ENCODE measurements around the gene DAP. TPM values are rescaled to one million over a fixed set of nuclear protein-coding genes. Genes with fewer than 3 reads are reported as not detected.

DAP gene
- total RNA-seq, 1 donor from 2014 or later: 22.9 TPM

DNA sequence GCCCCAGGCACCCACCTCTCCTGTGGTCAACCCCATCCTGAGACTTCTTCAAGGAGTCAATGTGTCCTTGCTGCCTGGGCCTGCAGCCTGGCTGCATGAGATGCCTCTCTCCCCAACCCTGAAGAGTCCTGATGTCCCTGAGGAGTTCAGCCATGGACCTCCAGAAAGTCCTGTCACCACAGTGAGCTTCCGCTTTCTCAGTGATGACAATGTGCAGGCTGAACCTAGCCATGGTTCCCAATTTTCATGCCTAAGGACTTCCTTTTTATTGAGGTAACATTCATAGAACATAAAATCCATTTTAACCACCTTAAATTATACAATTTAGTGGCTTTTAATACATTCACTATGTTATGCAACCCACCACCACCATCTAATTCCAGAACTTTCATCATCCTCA lies 29.1 kb downstream of the DAP start:
- H3K27ac ChIP-seq (replicated peaks): no peak overlapping the region
- intact Hi-C loops (cut with micrococcal nuclease): no loop called here

DNA sequence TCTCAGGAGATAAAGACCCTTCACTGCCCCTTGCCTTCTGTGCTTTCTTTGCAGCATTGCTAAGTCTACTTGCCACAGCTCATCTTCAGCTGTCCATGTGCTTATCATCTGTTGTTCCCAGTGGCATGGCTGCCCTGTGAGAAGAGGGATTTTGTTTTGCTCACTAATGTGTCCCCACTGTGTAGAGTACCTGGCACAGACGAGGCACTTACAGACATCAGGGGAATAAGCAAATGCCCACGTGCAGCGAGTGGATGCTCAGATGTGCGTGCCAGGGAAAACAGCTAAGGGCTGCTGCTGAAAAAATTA lies 31.0 kb downstream of the DAP start:
- Histone ChIP-seq H3K4me3 (no peak overlapping the region), H3K36me3 (no peaks in the 10 kb centered on the region), H3K27me3 (ENCODE audit: low read depth) (no peaks in the 10 kb centered on the region), H3K9me3 (replicated peaks) (no peaks in the 10 kb centered on the region), H3K27ac (replicated peaks) (peak overlapping the region; percentile 1), H3K4me1 (peaks cover 27% of the 10 kb centered on the region)
- no peak for DNase-seq
- TF ChIP-seq, protein P1, sequence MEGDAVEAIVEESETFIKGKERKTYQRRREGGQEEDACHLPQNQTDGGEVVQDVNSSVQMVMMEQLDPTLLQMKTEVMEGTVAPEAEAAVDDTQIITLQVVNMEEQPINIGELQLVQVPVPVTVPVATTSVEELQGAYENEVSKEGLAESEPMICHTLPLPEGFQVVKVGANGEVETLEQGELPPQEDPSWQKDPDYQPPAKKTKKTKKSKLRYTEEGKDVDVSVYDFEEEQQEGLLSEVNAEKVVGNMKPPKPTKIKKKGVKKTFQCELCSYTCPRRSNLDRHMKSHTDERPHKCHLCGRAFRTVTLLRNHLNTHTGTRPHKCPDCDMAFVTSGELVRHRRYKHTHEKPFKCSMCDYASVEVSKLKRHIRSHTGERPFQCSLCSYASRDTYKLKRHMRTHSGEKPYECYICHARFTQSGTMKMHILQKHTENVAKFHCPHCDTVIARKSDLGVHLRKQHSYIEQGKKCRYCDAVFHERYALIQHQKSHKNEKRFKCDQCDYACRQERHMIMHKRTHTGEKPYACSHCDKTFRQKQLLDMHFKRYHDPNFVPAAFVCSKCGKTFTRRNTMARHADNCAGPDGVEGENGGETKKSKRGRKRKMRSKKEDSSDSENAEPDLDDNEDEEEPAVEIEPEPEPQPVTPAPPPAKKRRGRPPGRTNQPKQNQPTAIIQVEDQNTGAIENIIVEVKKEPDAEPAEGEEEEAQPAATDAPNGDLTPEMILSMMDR (IDR thresholded peaks at IDR 0.05; ENCODE audit: borderline replicate concordance): no peak
- intact Hi-C loops (cut with micrococcal nuclease): no loop called here

More for the DNA sequence above, 29.1 kb downstream of the DAP start:
- Histone ChIP-seq H3K4me3 (no peak overlapping the region), H3K36me3 (no peaks in the 10 kb centered on the region), H3K27me3 (ENCODE audit: low read depth) (no peaks in the 10 kb centered on the region), H3K9me3 (replicated peaks) (no peaks in the 10 kb centered on the region), H3K4me1 (peaks cover 23% of the 10 kb centered on the region)
- TF ChIP-seq, protein P1 (IDR thresholded peaks at IDR 0.05; ENCODE audit: borderline replicate concordance): no peak
- no peak for DNase-seq

DNA sequence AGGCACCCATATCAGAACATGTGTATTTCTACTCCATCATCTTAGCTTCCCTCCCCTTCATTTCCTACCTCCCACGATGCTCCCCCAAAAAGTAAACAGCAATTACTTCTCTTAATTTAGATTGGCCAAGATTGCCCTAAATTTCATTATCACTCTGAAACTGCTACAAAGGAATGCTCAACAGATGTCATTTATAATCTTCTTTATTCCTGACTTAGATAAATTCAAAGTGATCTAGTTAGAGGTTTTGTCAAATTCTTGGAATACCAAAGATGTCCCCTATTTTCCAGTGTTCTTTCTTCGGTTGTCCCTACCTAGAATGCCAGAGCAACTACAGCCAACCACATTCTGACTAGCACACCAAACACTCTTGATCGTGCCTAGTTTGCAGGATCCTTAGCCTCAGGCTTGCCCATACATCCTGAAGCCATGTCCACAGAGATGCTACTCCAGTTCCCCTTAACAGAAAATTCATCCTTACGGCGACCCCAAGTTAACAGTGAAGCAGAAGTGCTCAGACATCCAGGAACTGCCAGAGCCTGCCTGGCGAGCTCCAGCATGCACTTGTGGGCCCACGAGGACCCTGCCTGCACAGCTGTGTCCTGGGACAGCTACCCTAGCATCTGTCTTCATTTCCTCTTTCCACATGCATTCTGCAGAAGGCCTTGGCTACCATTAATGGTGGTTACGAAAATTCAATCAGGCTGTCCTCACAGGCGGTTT lies 31.6 kb downstream of the DAP start:
- TF ChIP-seq, protein P1 (IDR thresholded peaks at IDR 0.05; ENCODE audit: borderline replicate concordance): no peak

DNA sequence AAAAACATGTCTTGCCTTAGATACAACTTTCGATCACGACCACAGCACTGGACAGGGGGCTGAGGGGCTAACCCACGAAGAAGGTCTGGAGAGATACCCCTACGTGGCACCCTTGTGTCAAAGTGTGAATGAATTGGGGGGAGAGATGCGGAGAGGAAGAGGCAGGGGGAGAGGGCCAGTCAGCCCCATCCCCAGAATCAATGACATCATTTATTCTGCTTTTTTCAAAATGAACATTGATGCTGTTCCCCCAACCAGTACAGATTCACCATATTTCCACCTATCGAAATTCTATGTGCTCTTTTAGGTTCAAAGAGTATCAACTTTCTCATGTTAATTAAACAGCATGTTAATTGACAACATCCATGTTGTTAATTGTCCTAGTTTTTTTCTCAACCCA lies 32.4 kb downstream of the DAP start:
- TF ChIP-seq, protein P1 (IDR thresholded peaks at IDR 0.05; ENCODE audit: borderline replicate concordance): no peak
- no peak overlapping the region for H3K27ac ChIP-seq (replicated peaks)
- no peak overlapping the region for H3K4me3 ChIP-seq
- no peak for DNase-seq
- no peaks in the 10 kb centered on the region for H3K9me3 ChIP-seq (replicated peaks)
- H3K4me1 ChIP-seq: peaks cover 39% of the 10 kb centered on the region
- intact Hi-C loops (cut with micrococcal nuclease): no loop called here
- H3K27me3 ChIP-seq (ENCODE audit: low read depth): no peaks in the 10 kb centered on the region
- H3K36me3 ChIP-seq: no peaks in the 10 kb centered on the region

More for the DNA sequence above, 31.6 kb downstream of the DAP start:
- no peak overlapping the region for H3K4me3 ChIP-seq
- DNase-seq: peak; percentile 43
- H3K4me1 ChIP-seq: peaks cover 31% of the 10 kb centered on the region
- H3K27me3 ChIP-seq (ENCODE audit: low read depth): no peaks in the 10 kb centered on the region
- no peak overlapping the region for H3K27ac ChIP-seq (replicated peaks)
- intact Hi-C loops (cut with micrococcal nuclease): no loop called here
- no peaks in the 10 kb centered on the region for H3K9me3 ChIP-seq (replicated peaks)
- no peaks in the 10 kb centered on the region for H3K36me3 ChIP-seq

DNA sequence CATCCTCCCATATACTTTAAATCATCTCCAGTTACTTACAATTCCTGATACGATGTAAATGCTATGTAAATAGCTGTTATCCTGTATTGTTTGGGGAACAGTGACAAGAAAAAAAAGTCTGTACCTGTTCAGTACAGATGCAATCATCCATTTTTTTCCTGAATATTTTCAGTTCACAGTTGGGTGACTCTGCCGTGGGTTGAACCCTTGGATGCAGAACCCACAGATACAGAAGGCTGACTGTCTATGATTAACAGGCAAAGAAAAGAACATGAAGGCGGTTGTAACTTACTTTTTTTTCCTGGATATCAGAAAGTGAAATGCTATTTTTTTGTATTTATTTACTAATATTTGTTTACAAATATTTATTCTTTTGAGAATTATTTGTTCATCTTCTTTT lies 33.2 kb downstream of the DAP start:
- TF ChIP-seq, protein P1 (IDR thresholded peaks at IDR 0.05; ENCODE audit: borderline replicate concordance): no peak
- intact Hi-C loops (cut with micrococcal nuclease): no loop called here
- H3K4me1 ChIP-seq: peaks cover 45% of the 10 kb centered on the region

More for the DNA sequence above, 33.2 kb downstream of the DAP start:
- Histone ChIP-seq H3K9me3 (replicated peaks) (no peaks in the 10 kb centered on the region), H3K27ac (replicated peaks) (no peak overlapping the region), H3K27me3 (ENCODE audit: low read depth) (no peaks in the 10 kb centered on the region), H3K36me3 (no peaks in the 10 kb centered on the region), H3K4me3 (no peak overlapping the region)
- DNase-seq: no peak

All from left ventricle myocardium inferior (tissue), 1 donor.